Panc1 (cell line): ENCODE results near the gene ZNF511. TPM values are rescaled to one million over a fixed set of nuclear protein-coding genes. Genes with fewer than 3 reads are reported as not detected.

ENCODE experiments used
- ATAC-seq: fragments of 200-7000 bp; cut with Tn5 transposase; 2 replicates; pipeline ENCODE4 v1.9.1; 2020; ENCODE audit warnings: mild to moderate bottlenecking, moderate library complexity
- BruUV-seq: library from RNA; stranded (reverse); fragments of 400-500 nt; replicated peaks from 2 replicates; lab custom pipeline; 2021; lab: Mats Ljungman, UMichigan
- CTCF ChIA-PET: fragments of 300-600 bp; sonication (Branson Sonifier 250); formaldehyde crosslinking; loops from one replicate; lab custom pipeline; 2022; ENCODE audit warnings: antibody characterized with exemption; lab: Charles Lee
- POLR2A ChIA-PET: fragments of 300-600 bp; sonication (Branson Sonifier 250); formaldehyde crosslinking; loops from one replicate; lab custom pipeline; 2022; ENCODE audit warnings: antibody characterized with exemption; lab: Charles Lee
- DNase-seq: peaks from one replicate; pipeline ENCODE4 v3.0.0-alpha.2; 2010; ENCODE audit warnings: low read depth, low spot score
- H3K27ac ChIP-seq: 2 replicates; pipeline ENCODE4 v1.5.1; 2011; ENCODE audit warnings: mild to moderate bottlenecking, low read length, inconsistent platforms
- H3K27me3 ChIP-seq: fragments of 200-500 bp; sonication (Bioruptor generic); 2 replicates; pipeline ENCODE4 v1.6.0; 2014; ENCODE audit warnings: low read length, inconsistent platforms; ENCODE audit not compliant: control insufficient read depth, insufficient read depth
- H3K36me3 ChIP-seq: fragments of 200-500 bp; sonication (Bioruptor generic); 2 replicates; pipeline ENCODE4 v1.5.1; 2014; ENCODE audit warnings: inconsistent platforms, mild to moderate bottlenecking, low read length, moderate library complexity; ENCODE audit not compliant: control insufficient read depth, insufficient read depth
- H3K4me1 ChIP-seq: 2 replicates; pipeline ENCODE4 v1.5.1; 2011; ENCODE audit warnings: inconsistent platforms, mild to moderate bottlenecking, low read length, moderate library complexity; ENCODE audit not compliant: control insufficient read depth, insufficient read depth
- H3K4me3 ChIP-seq, 2 experiments: 2 replicates each; pipeline ENCODE4 v1.5.1; 2011 to 2012; ENCODE audit warnings: low read depth in 2 of 2, low read length in 2 of 2, mild to moderate bottlenecking in 2 of 2, inconsistent platforms in 1 of 2, moderate library complexity in 1 of 2
- H3K9me3 ChIP-seq: fragments of 200-500 bp; sonication (Bioruptor generic); 2 replicates; pipeline ENCODE4 v1.5.1; 2014; ENCODE audit warnings: low read depth, mild to moderate bottlenecking, inconsistent platforms, low read length, moderate library complexity; ENCODE audit not compliant: control insufficient read depth, insufficient read depth
- CTCF ChIP-seq: fragments of 450-650 bp; IDR thresholded peaks from 2 replicates; pipeline ENCODE4 v1.5.1; 2017; ENCODE audit warnings: mild to moderate bottlenecking
- POLR2AphosphoS5 ChIP-seq: IDR thresholded peaks from 2 replicates; pipeline ENCODE4 v1.6.1; 2012; ENCODE audit warnings: mild to moderate bottlenecking, low read depth, low read length, moderate library complexity
- REST ChIP-seq, 2 experiments: IDR thresholded peaks; 2 replicates each; pipeline ENCODE4 v1.6.1; 2011 to 2012; ENCODE audit warnings: low read depth in 2 of 2, control low read depth in 1 of 2, low read length in 1 of 2, mild to moderate bottlenecking in 1 of 2, moderate library complexity in 1 of 2; ENCODE audit not compliant: insufficient read depth in 1 of 2
- SIN3A ChIP-seq: IDR thresholded peaks from 2 replicates; pipeline ENCODE4 v1.6.1; 2012; ENCODE audit warnings: low read depth, mild to moderate bottlenecking, low read length, moderate library complexity, borderline replicate concordance; ENCODE audit not compliant: insufficient read depth
- TCF7L2 ChIP-seq: IDR thresholded peaks from 2 replicates; pipeline ENCODE4 v1.6.1; 2011; ENCODE audit warnings: mild to moderate bottlenecking, low read depth, low read length, inconsistent platforms
- in situ Hi-C: cut with HindIII; loops from 2 replicates; pipeline ENCODE4 v1.10.0; 2016; ENCODE audit warnings: low sequenced_read_pairs, low pct_unique_long_range_greater_than_20kb
- intact Hi-C: fragments of 100-400 bp; cut with micrococcal nuclease; formaldehyde crosslinking; loops from one replicate; pipeline ENCODE4 v1.10.0; 2022; ENCODE audit not compliant: unreplicated experiment
- total RNA-seq: library from RNA; stranded (reverse); gene quantifications from one replicate; pipeline ENCODE4 v1.2.1, GENCODE V29; 2021; ENCODE audit not compliant: unreplicated experiment

Gene ZNF511
- total RNA-seq, 1 experiment from 2014 or later, result 93.8 TPM

- DNase-seq (no peak), ATAC-seq (peak; percentile 27)
- no peaks in the 10 kb centered on the region for H3K9me3 ChIP-seq
- ChIA-PET POLR2A (no interaction called here), CTCF (no interaction called here)
- H3K4me1 ChIP-seq, result no peaks in the 10 kb centered on the region
- H3K36me3 ChIP-seq, result peaks cover 9% of the 10 kb centered on the region
- H3K4me3 ChIP-seq, result no peak overlapping the region
- intact Hi-C loops (no loop called here), in situ Hi-C loops (no loop called here)
- no peak for TF ChIP-seq SIN3A
- TF ChIP-seq TCF7L2, result no peak
- TF ChIP-seq CTCF, result no peak
- no peak for TF ChIP-seq POLR2AphosphoS5
- TF ChIP-seq REST (IDR thresholded peaks at IDR 0.05; ENCODE audit: insufficient read depth in 1 of 2, low read depth in 2 of 2, low read length in 1 of 2), result no peak
- H3K27me3 ChIP-seq, result no peaks in the 10 kb centered on the region
- H3K27ac ChIP-seq, result no peak overlapping the region
- no TSS peak for BruUV-seq
Observed at GRCh38 chr10:133292919-133293809, 15.6 kb upstream of the ZNF511 start.

GRCh38 chr10:133293810-133294119, 14.9 kb upstream of the ZNF511 start:
- ATAC-seq, result peak; percentile 8; the same call in 1 of the 2 replicates
- TF ChIP-seq REST (IDR thresholded peaks at IDR 0.05; ENCODE audit: insufficient read depth in 1 of 2, low read depth in 2 of 2, low read length in 1 of 2) (no peak), CTCF (no peak), SIN3A (no peak), POLR2AphosphoS5 (no peak), TCF7L2 (no peak)
- in situ Hi-C loops, result no loop called here
- Histone ChIP-seq H3K9me3 (no peaks in the 10 kb centered on the region), H3K27ac (no peak overlapping the region), H3K4me3 (no peak overlapping the region), H3K27me3 (no peaks in the 10 kb centered on the region), H3K36me3 (peaks cover 9% of the 10 kb centered on the region), H3K4me1 (no peaks in the 10 kb centered on the region)
- POLR2A ChIA-PET, result no interaction called here
- intact Hi-C loops, result no loop called here
- DNase-seq, result no peak
- BruUV-seq, result no TSS peak
- CTCF ChIA-PET, result no interaction called here
